ENCODE data around the gene PHF20.

Gene PHF20

GRCh38 chr20:35730583-35731468 is 41.0 kb upstream of the PHF20 start:
- TF ChIP-seq, protein P1, sequence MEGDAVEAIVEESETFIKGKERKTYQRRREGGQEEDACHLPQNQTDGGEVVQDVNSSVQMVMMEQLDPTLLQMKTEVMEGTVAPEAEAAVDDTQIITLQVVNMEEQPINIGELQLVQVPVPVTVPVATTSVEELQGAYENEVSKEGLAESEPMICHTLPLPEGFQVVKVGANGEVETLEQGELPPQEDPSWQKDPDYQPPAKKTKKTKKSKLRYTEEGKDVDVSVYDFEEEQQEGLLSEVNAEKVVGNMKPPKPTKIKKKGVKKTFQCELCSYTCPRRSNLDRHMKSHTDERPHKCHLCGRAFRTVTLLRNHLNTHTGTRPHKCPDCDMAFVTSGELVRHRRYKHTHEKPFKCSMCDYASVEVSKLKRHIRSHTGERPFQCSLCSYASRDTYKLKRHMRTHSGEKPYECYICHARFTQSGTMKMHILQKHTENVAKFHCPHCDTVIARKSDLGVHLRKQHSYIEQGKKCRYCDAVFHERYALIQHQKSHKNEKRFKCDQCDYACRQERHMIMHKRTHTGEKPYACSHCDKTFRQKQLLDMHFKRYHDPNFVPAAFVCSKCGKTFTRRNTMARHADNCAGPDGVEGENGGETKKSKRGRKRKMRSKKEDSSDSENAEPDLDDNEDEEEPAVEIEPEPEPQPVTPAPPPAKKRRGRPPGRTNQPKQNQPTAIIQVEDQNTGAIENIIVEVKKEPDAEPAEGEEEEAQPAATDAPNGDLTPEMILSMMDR (IDR thresholded peaks at IDR 0.05; ENCODE audit: insufficient read depth, missing control alignments) = no peak
- peak; percentile 6 for FAIRE-seq
- DNase-seq (ENCODE audit: insufficient read length, low spot score) = no peak

GRCh38 chr20:35731469-35731788 is 40.4 kb upstream of the PHF20 start:
- FAIRE-seq = no peak
- no peak for DNase-seq (ENCODE audit: insufficient read length, low spot score)
- TF ChIP-seq, protein P1 (IDR thresholded peaks at IDR 0.05; ENCODE audit: insufficient read depth, missing control alignments) = no peak

GRCh38 chr20:35731862-35732643 is 39.8 kb upstream of the PHF20 start:
- FAIRE-seq (no peak), DNase-seq (ENCODE audit: insufficient read length, low spot score) (no peak)
- TF ChIP-seq, protein P1 (IDR thresholded peaks at IDR 0.05; ENCODE audit: insufficient read depth, missing control alignments) = no peak

DNA sequence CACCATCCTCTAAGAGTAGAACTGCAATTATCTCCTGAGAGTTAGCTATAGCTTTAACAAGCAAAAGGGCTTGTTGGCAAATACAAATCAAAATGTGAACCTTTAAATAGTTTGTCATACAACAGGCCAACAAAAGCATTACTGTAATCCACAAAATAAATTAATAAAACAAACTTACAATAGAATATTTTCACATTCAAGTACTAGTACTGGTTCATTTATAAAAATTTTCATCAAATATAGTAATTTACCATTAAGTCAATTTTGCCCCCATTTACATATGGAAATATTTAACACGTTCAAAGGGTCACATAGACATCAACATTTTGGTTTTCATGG is 39.2 kb upstream of the PHF20 start:
- no peak for FAIRE-seq
- TF ChIP-seq, protein P1 (IDR thresholded peaks at IDR 0.05; ENCODE audit: insufficient read depth, missing control alignments) = no peak
- DNase-seq (ENCODE audit: insufficient read length, low spot score) = no peak

DNA sequence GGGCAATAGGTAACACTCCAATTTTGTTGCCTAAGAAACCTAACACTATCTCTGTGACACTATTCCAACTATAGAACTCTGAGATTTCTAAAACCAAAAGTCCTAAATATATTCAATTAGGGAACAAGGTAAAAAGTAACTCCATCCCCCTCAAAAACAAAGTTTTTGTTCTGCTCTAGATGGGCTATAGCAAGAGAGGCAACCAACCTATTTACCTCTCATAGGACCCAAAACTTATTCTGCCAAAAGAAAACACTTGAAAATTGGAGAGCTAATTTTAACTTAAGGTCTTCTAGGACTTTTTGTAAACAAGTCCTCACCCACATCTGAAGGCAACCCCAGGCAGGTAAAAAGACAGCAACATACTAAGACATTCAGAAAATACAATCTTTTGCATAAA is 37.4 kb upstream of the PHF20 start:
- DNase-seq (ENCODE audit: insufficient read length, low spot score) (no peak), FAIRE-seq (no peak)
- TF ChIP-seq, protein P1 (IDR thresholded peaks at IDR 0.05; ENCODE audit: insufficient read depth, missing control alignments) = no peak

- TF ChIP-seq, protein P1 (IDR thresholded peaks at IDR 0.05; ENCODE audit: insufficient read depth, missing control alignments) = no peak
- no peak for FAIRE-seq
These were observed 36.8 kb upstream of the PHF20 start for GRCh38 chr20:35734777-35735649.

More at GRCh38 chr20:35734777-35735649, 36.8 kb upstream of the PHF20 start:
- DNase-seq (ENCODE audit: insufficient read length, low spot score) = no peak
